Eye (tissue), 1 donor: ENCODE results near the gene PIK3IP1.

Source experiments
- DNase-seq: peaks from one replicate; pipeline ENCODE4 v3.0.0-alpha.2; 2015

The PIK3IP1 gene

GRCh38 chr22:31278151-31278621 lies 14.1 kb downstream of the PIK3IP1 start:
- DNase-seq = no peak

GRCh38 chr22:31277741-31278140 lies 14.5 kb downstream of the PIK3IP1 start:
- no peak for DNase-seq

GRCh38 chr22:31276426-31277167 lies 15.7 kb downstream of the PIK3IP1 start:
- DNase-seq = no peak

GRCh38 chr22:31275576-31275975 lies 16.7 kb downstream of the PIK3IP1 start:
- no peak for DNase-seq

GRCh38 chr22:31275018-31275417 lies 17.3 kb downstream of the PIK3IP1 start:
- no peak for DNase-seq

- no peak for DNase-seq
Measured at GRCh38 chr22:31274017-31274416, 18.3 kb downstream of the PIK3IP1 start.

GRCh38 chr22:31272522-31273446 lies 19.5 kb downstream of the PIK3IP1 start:
- DNase-seq = peak; percentile 90

GRCh38 chr22:31271485-31271884 lies 20.8 kb downstream of the PIK3IP1 start:
- no peak for DNase-seq

- no peak for DNase-seq
Measured at GRCh38 chr22:31271026-31271425, 21.3 kb downstream of the PIK3IP1 start.

- no peak for DNase-seq
Measured at GRCh38 chr22:31269892-31270579, 22.3 kb downstream of the PIK3IP1 start.

- DNase-seq = no peak
Measured at GRCh38 chr22:31268281-31268680, 24.0 kb downstream of the PIK3IP1 start.

- DNase-seq = no peak
Measured at GRCh38 chr22:31263896-31264640, 28.2 kb downstream of the PIK3IP1 start.

GRCh38 chr22:31262312-31263133 lies 29.8 kb downstream of the PIK3IP1 start:
- peak; percentile 62 for DNase-seq

- no peak for DNase-seq
Measured at GRCh38 chr22:31260474-31260856, 31.8 kb downstream of the PIK3IP1 start.

- DNase-seq = no peak
Measured at GRCh38 chr22:31259798-31260473, 32.4 kb downstream of the PIK3IP1 start.

GRCh38 chr22:31253949-31254348 lies 38.3 kb downstream of the PIK3IP1 start:
- DNase-seq = no peak

- DNase-seq = no peak
Measured at GRCh38 chr22:31250740-31251600, 41.3 kb downstream of the PIK3IP1 start.

GRCh38 chr22:31248965-31249958 lies 43.0 kb downstream of the PIK3IP1 start:
- DNase-seq = no peak
